Measurements from ENCODE around the gene UGT1A8.

Gene UGT1A8

GRCh38 chr2:233801357-233802131 is 184.1 kb downstream of the UGT1A8 start:
- no peak for TF ChIP-seq POLR2A (IDR thresholded peaks at IDR 0.05; ENCODE audit: extremely low read depth, insufficient read length)
- TF ChIP-seq CTCF (IDR thresholded peaks at IDR 0.05; ENCODE audit: low read depth, low read length) = no peak
- TF ChIP-seq, protein P1, sequence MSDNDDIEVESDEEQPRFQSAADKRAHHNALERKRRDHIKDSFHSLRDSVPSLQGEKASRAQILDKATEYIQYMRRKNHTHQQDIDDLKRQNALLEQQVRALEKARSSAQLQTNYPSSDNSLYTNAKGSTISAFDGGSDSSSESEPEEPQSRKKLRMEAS (IDR thresholded peaks at IDR 0.05; ENCODE audit: low read depth, low read length) = no peak
- TF ChIP-seq MYC (IDR thresholded peaks at IDR 0.05; ENCODE audit: low read depth, low read length) = no peak

GRCh38 chr2:233802132-233802815 is 184.8 kb downstream of the UGT1A8 start:
- no peak for DNase-seq (ENCODE audit: low read depth)
- TF ChIP-seq, protein P1 (IDR thresholded peaks at IDR 0.05; ENCODE audit: low read depth, low read length) = no peak
- TF ChIP-seq CTCF (IDR thresholded peaks at IDR 0.05; ENCODE audit: low read depth, low read length) (no peak), MYC (IDR thresholded peaks at IDR 0.05; ENCODE audit: low read depth, low read length) (no peak), POLR2A (IDR thresholded peaks at IDR 0.05; ENCODE audit: extremely low read depth, insufficient read length) (no peak)
- no peak overlapping the region for H3K4me3 ChIP-seq (ENCODE audit: low read depth, low read length)

More at GRCh38 chr2:233801357-233802131, 184.1 kb downstream of the UGT1A8 start:
- DNase-seq (ENCODE audit: low read depth) = peak; percentile 24
- no peak overlapping the region for H3K4me3 ChIP-seq (ENCODE audit: low read depth, low read length)

GRCh38 chr2:233803292-233803911 is 186.0 kb downstream of the UGT1A8 start:
- DNase-seq (ENCODE audit: low read depth) = no peak
- H3K4me3 ChIP-seq (ENCODE audit: low read depth, low read length) = no peak overlapping the region

GRCh38 chr2:233803994-233804393 is 186.6 kb downstream of the UGT1A8 start:
- TF ChIP-seq POLR2A (IDR thresholded peaks at IDR 0.05; ENCODE audit: extremely low read depth, insufficient read length) (no peak), MYC (IDR thresholded peaks at IDR 0.05; ENCODE audit: low read depth, low read length) (no peak), CTCF (IDR thresholded peaks at IDR 0.05; ENCODE audit: low read depth, low read length) (no peak)
- TF ChIP-seq, protein P1 (IDR thresholded peaks at IDR 0.05; ENCODE audit: low read depth, low read length) = no peak
- DNase-seq (ENCODE audit: low read depth) = no peak
- no peak overlapping the region for H3K4me3 ChIP-seq (ENCODE audit: low read depth, low read length)

More at GRCh38 chr2:233803292-233803911, 186.0 kb downstream of the UGT1A8 start:
- TF ChIP-seq POLR2A (IDR thresholded peaks at IDR 0.05; ENCODE audit: extremely low read depth, insufficient read length) (no peak), CTCF (IDR thresholded peaks at IDR 0.05; ENCODE audit: low read depth, low read length) (no peak), MYC (IDR thresholded peaks at IDR 0.05; ENCODE audit: low read depth, low read length) (no peak)
- TF ChIP-seq, protein P1 (IDR thresholded peaks at IDR 0.05; ENCODE audit: low read depth, low read length) = no peak

GRCh38 chr2:233807215-233807865 is 189.9 kb downstream of the UGT1A8 start:
- DNase-seq (ENCODE audit: low read depth) = no peak
- no peak overlapping the region for H3K4me3 ChIP-seq (ENCODE audit: low read depth, low read length)
- TF ChIP-seq MYC (IDR thresholded peaks at IDR 0.05; ENCODE audit: low read depth, low read length) = no peak
- TF ChIP-seq POLR2A (IDR thresholded peaks at IDR 0.05; ENCODE audit: extremely low read depth, insufficient read length) = no peak
- TF ChIP-seq, protein P1 (IDR thresholded peaks at IDR 0.05; ENCODE audit: low read depth, low read length) = no peak
- TF ChIP-seq CTCF (IDR thresholded peaks at IDR 0.05; ENCODE audit: low read depth, low read length) = no peak
